IPS-20b (cell line): ENCODE results near the gene TMEM184B.
A peak's percentile ranks its signal among the peaks of the same experiment; 100 is the strongest.

Experiments used
- H3K27ac ChIP-seq: one replicate; pipeline ENCODE4 v1.5.1; 2013; ENCODE audit warnings: low read length
- H3K27me3 ChIP-seq: 2 replicates; pipeline ENCODE4 v1.6.1; 2013; ENCODE audit warnings: mild to moderate bottlenecking, low read length, inconsistent platforms; ENCODE audit not compliant: insufficient read depth
- H3K36me3 ChIP-seq: 2 replicates; pipeline ENCODE4 v1.6.1; 2013; ENCODE audit warnings: low read depth, mild to moderate bottlenecking, inconsistent platforms, low read length, moderate library complexity; ENCODE audit not compliant: insufficient read depth
- H3K4me1 ChIP-seq: 2 replicates; pipeline ENCODE4 v1.6.1; 2013; ENCODE audit warnings: mild to moderate bottlenecking, control low read depth, inconsistent platforms, low read length, moderate library complexity; ENCODE audit not compliant: insufficient read depth
- H3K4me3 ChIP-seq: 2 replicates; pipeline ENCODE4 v1.5.1; 2013; ENCODE audit warnings: mild to moderate bottlenecking, low read length, inconsistent platforms
- H3K9ac ChIP-seq: 2 replicates; pipeline ENCODE4 v1.6.1; 2013; ENCODE audit warnings: low read depth, mild to moderate bottlenecking, inconsistent platforms, low read length, moderate library complexity
- H3K9me3 ChIP-seq: 2 replicates; pipeline ENCODE4 v1.6.1; 2013; ENCODE audit warnings: mild to moderate bottlenecking, low read depth, low read length, inconsistent platforms; ENCODE audit not compliant: insufficient read depth

TMEM184B gene

DNA sequence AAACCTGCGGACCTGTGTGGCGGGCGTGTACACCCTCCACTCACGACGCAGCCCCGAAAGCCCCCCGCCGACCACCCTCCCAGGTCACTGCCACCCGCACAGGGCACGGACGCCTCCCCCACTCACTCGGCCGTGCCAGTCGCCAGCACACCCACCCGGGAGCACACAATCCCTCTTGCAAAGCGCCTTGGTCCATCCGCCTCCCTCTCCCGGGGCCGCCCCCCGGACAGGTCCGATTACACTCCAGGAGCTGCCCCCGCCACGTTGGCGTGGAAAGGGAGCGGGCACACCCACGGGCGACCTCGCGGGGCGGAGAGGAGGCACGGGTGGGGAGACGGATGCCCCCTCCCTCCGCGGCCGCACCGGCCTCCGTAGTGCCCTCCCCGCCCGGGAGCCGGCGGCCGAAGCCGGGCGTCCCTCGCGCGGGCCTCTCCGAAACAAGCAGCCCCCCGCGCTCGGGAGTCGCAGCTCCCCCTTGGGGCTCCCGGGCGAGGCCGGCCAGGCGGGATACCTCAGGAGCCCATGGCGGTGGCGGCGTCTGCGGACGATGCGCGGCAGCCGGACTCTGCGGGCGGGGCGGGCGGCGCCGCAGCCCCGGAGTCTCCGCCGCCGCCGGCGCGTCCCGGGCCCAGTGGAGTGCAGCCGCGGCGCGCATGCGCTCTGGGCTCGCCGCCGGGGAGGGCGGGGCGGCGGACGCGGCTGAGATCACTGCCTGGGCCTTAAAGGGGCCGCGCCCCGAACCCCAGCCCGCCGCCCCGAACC, at the start of gene TMEM184B:
Gene TMEM184B, minus strand, starts transcription at position 638 of the 762 bp plus-strand sequence. CDS start 25,049 bp downstream, outside the sequence.
- H3K36me3 ChIP-seq: no peaks in the 10 kb centered on the region
- peak within 1 kb of the TSS; percentile 96 for H3K4me3 ChIP-seq
- peak within 1 kb of the TSS; percentile 78 for H3K9ac ChIP-seq
- H3K27me3 ChIP-seq: peaks cover 5% of the 10 kb centered on the region; the same call in 1 of the 2 replicates
- H3K27ac ChIP-seq: peak within 1 kb of the TSS; percentile 32
- H3K4me1 ChIP-seq: peaks cover 12% of the 10 kb centered on the region; the same call in 1 of the 2 replicates
- no peaks in the 10 kb centered on the region for H3K9me3 ChIP-seq

GRCh38 chr22:38320605-38321402, 48.0 kb upstream of the TMEM184B start:
- Histone ChIP-seq H3K9me3 (no peaks in the 10 kb centered on the region), H3K27me3 (no peaks in the 10 kb centered on the region), H3K27ac (no peak overlapping the region), H3K4me1 (peaks cover 20% of the 10 kb centered on the region), H3K4me3 (no peak overlapping the region), H3K36me3 (no peaks in the 10 kb centered on the region), H3K9ac (no peak overlapping the region)

DNA sequence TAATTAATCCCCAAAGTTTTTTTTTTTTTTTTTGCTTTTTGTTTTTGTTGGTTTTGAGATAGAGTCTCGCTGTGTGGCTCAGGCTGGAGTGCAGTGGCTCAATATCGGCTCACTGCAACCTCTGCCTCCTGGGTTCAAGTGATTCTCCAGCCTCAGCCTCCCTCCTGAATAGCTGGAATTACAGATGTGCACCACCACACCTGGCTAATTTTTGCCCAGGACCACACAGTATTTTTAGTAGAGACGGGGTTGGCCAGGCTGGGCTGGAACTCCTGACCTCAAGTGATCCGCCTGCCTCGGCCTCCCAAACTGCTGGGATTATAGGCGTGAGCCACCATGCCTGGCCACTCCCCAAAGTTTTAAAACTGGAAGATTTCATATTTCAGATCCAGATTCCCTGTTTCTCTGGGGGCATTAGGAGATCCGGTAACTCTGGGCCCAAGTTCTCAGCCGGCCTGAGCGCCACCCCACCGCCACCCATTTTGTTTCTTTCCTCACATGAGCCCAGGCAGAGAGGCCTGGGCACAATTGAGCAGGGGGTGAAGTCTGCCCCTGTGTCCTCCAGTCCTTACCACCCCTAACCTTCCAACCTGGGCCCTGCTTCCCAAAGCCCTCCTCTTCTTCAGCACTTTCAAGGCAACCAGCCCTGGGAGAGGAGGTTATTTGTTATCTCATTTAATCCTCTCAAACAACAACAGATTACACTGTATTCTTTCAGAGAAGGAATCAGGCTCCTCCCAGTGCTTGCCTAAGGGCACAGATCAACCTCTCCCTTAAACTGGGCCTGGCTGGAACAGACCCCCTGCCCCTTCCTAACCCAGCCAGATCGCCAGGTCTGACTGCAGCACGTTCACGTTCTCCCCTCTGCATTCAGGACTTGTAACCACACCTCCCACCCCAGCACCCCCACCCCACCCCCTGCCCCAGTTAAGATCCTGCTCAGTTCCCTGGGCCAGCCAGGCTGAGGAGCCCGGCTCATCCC, 46.3 kb upstream of the TMEM184B start:
- no peaks in the 10 kb centered on the region for H3K27me3 ChIP-seq
- H3K4me3 ChIP-seq: no peak overlapping the region
- H3K27ac ChIP-seq: no peak overlapping the region
- H3K9ac ChIP-seq: peak overlapping the region; percentile 45; the same call in 1 of the 2 replicates
- H3K36me3 ChIP-seq: peaks cover 3% of the 10 kb centered on the region
- H3K9me3 ChIP-seq: no peaks in the 10 kb centered on the region
- peaks cover 25% of the 10 kb centered on the region for H3K4me1 ChIP-seq

GRCh38 chr22:38317995-38318715, 45.3 kb upstream of the TMEM184B start:
- Histone ChIP-seq H3K27ac (peak overlapping the region; percentile 57), H3K27me3 (no peaks in the 10 kb centered on the region), H3K4me3 (peak overlapping the region; percentile 76), H3K9me3 (no peaks in the 10 kb centered on the region), H3K36me3 (peaks cover 12% of the 10 kb centered on the region), H3K4me1 (peaks cover 30% of the 10 kb centered on the region), H3K9ac (peak overlapping the region; percentile 77)

DNA sequence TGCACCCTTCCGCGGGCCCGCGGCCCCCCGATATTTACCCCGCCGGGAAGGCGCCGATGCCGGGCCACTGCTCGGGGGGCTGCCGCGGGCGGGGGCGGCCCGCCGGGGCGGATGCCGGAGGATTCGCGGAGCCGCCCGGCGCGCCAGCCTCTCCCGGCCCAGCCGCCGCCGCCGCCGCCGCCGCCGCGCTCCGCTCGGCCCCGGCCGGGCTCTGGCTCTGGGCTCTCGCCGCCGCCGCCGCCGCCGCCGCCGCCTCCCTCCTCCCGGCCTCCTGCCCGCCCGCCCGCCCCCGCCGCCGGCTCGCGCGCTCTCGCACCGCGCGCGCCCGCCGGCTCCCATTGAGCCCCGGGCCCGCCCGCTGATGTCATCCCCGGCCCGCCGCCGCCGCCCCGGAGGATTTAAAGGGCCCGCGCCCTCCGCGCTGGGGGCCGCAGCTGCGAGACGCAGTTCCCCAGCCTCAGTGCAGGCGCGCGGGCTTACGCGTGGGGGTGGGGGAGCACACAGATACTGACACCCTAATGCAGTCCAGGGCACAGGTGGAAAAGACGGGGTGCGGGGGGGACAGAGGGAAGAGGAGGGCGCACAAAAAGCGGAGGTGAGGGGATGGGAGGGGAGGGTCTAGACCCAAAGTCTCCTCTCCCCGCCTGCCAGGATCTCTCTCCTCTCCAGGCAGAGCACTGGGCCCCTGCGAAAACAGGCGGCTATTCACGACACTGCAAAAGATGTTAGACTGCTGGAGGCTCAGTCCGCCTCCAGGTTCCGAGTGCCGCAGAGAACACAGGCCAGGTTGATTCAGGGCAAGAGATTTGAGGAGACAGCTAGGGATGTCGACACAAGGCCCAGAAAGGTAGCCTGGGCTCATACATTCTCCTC, 44.5 kb upstream of the TMEM184B start, which contains the start of gene CSNK1E:
Gene CSNK1E, minus strand, starts transcription at position 312 of the 873 bp plus-strand sequence. CDS start 3,276 bp downstream, outside the sequence.
- H3K9ac ChIP-seq: peak within 1 kb of the TSS; percentile 95
- peaks cover 20% of the 10 kb centered on the region for H3K36me3 ChIP-seq
- H3K27ac ChIP-seq: peak within 1 kb of the TSS; percentile 57
- peak within 1 kb of the TSS; percentile 92 for H3K4me3 ChIP-seq
- no peaks in the 10 kb centered on the region for H3K27me3 ChIP-seq
- H3K4me1 ChIP-seq: peaks cover 35% of the 10 kb centered on the region
- H3K9me3 ChIP-seq: no peaks in the 10 kb centered on the region

- Histone ChIP-seq H3K36me3 (peaks cover 29% of the 10 kb centered on the region), H3K9me3 (no peaks in the 10 kb centered on the region), H3K27ac (peak overlapping the region; percentile 13), H3K27me3 (no peaks in the 10 kb centered on the region), H3K9ac (peak overlapping the region; percentile 95), H3K4me1 (peaks cover 37% of the 10 kb centered on the region), H3K4me3 (peak overlapping the region; percentile 92)
Observed at GRCh38 chr22:38316364-38317121, 43.7 kb upstream of the TMEM184B start.

DNA sequence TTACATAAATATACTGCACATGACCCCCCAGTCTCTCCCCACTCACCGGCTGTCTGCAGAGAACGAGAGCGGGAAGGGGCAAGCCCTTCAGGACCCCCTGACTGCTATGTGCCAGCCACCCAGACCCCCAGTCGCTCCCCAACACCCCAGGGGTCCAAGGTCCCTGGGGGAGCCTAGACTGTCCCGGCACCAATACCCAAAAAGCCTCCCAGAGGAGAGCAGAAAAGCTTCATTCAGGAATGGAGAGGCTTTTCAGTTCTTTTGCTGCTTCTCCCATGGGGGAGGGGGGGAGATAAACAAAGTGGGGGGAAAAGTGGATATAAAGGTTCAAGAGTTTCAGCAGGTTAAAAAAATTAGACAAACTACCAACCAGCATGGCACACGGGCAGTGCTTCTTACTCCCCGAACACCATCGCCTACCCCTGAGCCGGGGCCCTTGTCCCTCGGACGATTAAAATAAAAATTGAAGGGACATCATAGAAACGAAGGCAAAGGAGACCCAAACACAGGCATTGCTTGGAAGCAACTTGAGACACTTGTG, 43.1 kb upstream of the TMEM184B start:
- peaks cover 37% of the 10 kb centered on the region for H3K4me1 ChIP-seq
- peak overlapping the region; percentile 92 for H3K4me3 ChIP-seq
- peak overlapping the region; percentile 95 for H3K9ac ChIP-seq
- H3K9me3 ChIP-seq: no peaks in the 10 kb centered on the region
- no peaks in the 10 kb centered on the region for H3K27me3 ChIP-seq
- H3K27ac ChIP-seq: peak overlapping the region; percentile 13
- peaks cover 35% of the 10 kb centered on the region for H3K36me3 ChIP-seq

GRCh38 chr22:38314933-38315822, 42.4 kb upstream of the TMEM184B start:
- Histone ChIP-seq H3K36me3 (peaks cover 42% of the 10 kb centered on the region), H3K27ac (peak overlapping the region; percentile 18), H3K9me3 (no peaks in the 10 kb centered on the region), H3K9ac (peak overlapping the region; percentile 95), H3K27me3 (no peaks in the 10 kb centered on the region), H3K4me3 (peak overlapping the region; percentile 92), H3K4me1 (peaks cover 37% of the 10 kb centered on the region)
